KMS-11 (cell line): ENCODE results near the gene EIF3A.

ENCODE experiments used
- H2AFZ ChIP-seq: fragments of 200-600 bp; sonication (generic); 2 replicates; pipeline ENCODE4 v1.6.1; 2016; ENCODE audit warnings: antibody characterized with exemption, mixed run types, low read depth
- H3K27ac ChIP-seq: fragments of 200-600 bp; sonication (generic); 2 replicates; pipeline ENCODE4 v1.6.1; 2016; ENCODE audit warnings: mild to moderate bottlenecking, mixed run types
- H3K27me3 ChIP-seq: fragments of 200-600 bp; sonication (generic); 2 replicates; pipeline ENCODE4 v1.6.1; 2017; ENCODE audit warnings: mild to moderate bottlenecking, low read depth, mixed run types, moderate library complexity; ENCODE audit not compliant: insufficient read depth
- H3K36me3 ChIP-seq: fragments of 200-600 bp; sonication (generic); 2 replicates; pipeline ENCODE4 v1.6.1; 2017; ENCODE audit warnings: mild to moderate bottlenecking, mixed run types; ENCODE audit not compliant: insufficient read depth
- H3K4me1 ChIP-seq: fragments of 200-600 bp; sonication (generic); 2 replicates; pipeline ENCODE4 v1.6.1; 2016; ENCODE audit warnings: mild to moderate bottlenecking, low read depth, mixed run types; ENCODE audit not compliant: poor library complexity, severe bottlenecking
- H3K4me2 ChIP-seq: fragments of 200-600 bp; sonication (generic); 2 replicates; pipeline ENCODE4 v1.7.0; 2016; ENCODE audit warnings: mild to moderate bottlenecking, mixed run types
- H3K4me3 ChIP-seq: fragments of 200-600 bp; sonication (generic); IDR thresholded peaks from 2 replicates; pipeline ENCODE4 v1.6.1; 2017; ENCODE audit warnings: low read depth, low read length, mixed read lengths; ENCODE audit not compliant: insufficient read depth
- H3K79me2 ChIP-seq: fragments of 200-600 bp; sonication (generic); 2 replicates; pipeline ENCODE4 v1.6.1; 2016; ENCODE audit warnings: low read depth, mixed run types; ENCODE audit not compliant: insufficient read depth
- H3K9ac ChIP-seq: fragments of 200-600 bp; sonication (generic); 2 replicates; pipeline ENCODE4 v1.6.1; 2016; ENCODE audit warnings: mild to moderate bottlenecking, mixed run types
- H4K20me1 ChIP-seq: fragments of 200-600 bp; sonication (generic); 2 replicates; pipeline ENCODE4 v1.6.1; 2016; ENCODE audit warnings: mild to moderate bottlenecking, mixed run types; ENCODE audit not compliant: insufficient read depth
- CTCF ChIP-seq: fragments of 200-600 bp; sonication (generic); conservative IDR thresholded peaks from 2 replicates; pipeline ENCODE4 v1.6.1; 2017; ENCODE audit warnings: low read depth, mild to moderate bottlenecking, antibody characterized with exemption, low read length, moderate library complexity, mixed read lengths

Gene EIF3A

GRCh38 chr10:119084896-119085295 is 4.3 kb upstream of the EIF3A start:
- Histone ChIP-seq H3K4me1 (peaks cover 34% of the 10 kb centered on the region), H3K79me2 (peaks cover 8% of the 10 kb centered on the region), H3K4me2 (no peak overlapping the region), H3K36me3 (no peaks in the 10 kb centered on the region), H4K20me1 (peaks cover under 1% of the 10 kb centered on the region; the same call in 1 of the 2 replicates), H3K9ac (no peak overlapping the region), H3K4me3 (no peak overlapping the region), H3K27me3 (no peaks in the 10 kb centered on the region), H2AFZ (no peak overlapping the region), H3K27ac (no peak overlapping the region)
- no peak for TF ChIP-seq CTCF

- Histone ChIP-seq H3K4me3 (no peak overlapping the region), H3K36me3 (no peaks in the 10 kb centered on the region; the same call in 1 of the 2 replicates), H3K27me3 (no peaks in the 10 kb centered on the region), H3K9ac (peak overlapping the region; percentile 98), H4K20me1 (peaks cover 46% of the 10 kb centered on the region), H3K79me2 (peaks cover 57% of the 10 kb centered on the region), H3K27ac (peak overlapping the region; percentile 91), H3K4me2 (peak overlapping the region; percentile 95), H2AFZ (peak overlapping the region; percentile 58), H3K4me1 (peaks cover 38% of the 10 kb centered on the region)
- TF ChIP-seq CTCF, result no peak
These were observed 757 bp downstream of the EIF3A start for GRCh38 chr10:119079599-119080520.

GRCh38 chr10:119078422-119079179 is 2.0 kb downstream of the EIF3A start:
- peak overlapping the region; percentile 98 for H3K9ac ChIP-seq
- H4K20me1 ChIP-seq, result peaks cover 56% of the 10 kb centered on the region
- H3K27ac ChIP-seq, result peak overlapping the region; percentile 91
- no peaks in the 10 kb centered on the region for H3K27me3 ChIP-seq
- no peak overlapping the region for H2AFZ ChIP-seq
- H3K4me3 ChIP-seq, result no peak overlapping the region
- peak overlapping the region; percentile 95 for H3K4me2 ChIP-seq
- no peak for TF ChIP-seq CTCF
- peaks cover 70% of the 10 kb centered on the region for H3K79me2 ChIP-seq
- H3K36me3 ChIP-seq, result peaks cover 3% of the 10 kb centered on the region; the same call in 1 of the 2 replicates
- peaks cover 43% of the 10 kb centered on the region for H3K4me1 ChIP-seq

- Histone ChIP-seq H3K27ac (no peak overlapping the region), H3K79me2 (peaks cover 99% of the 10 kb centered on the region), H4K20me1 (peaks cover 63% of the 10 kb centered on the region), H3K9ac (no peak overlapping the region), H3K4me2 (no peak overlapping the region), H3K36me3 (peaks cover 30% of the 10 kb centered on the region; the same call in 1 of the 2 replicates), H3K27me3 (no peaks in the 10 kb centered on the region), H2AFZ (no peak overlapping the region), H3K4me1 (peaks cover 53% of the 10 kb centered on the region), H3K4me3 (no peak overlapping the region)
- no peak for TF ChIP-seq CTCF
These were observed 7.0 kb downstream of the EIF3A start for GRCh38 chr10:119073584-119073983.
